DND-41 (cell line): Measurements from ENCODE around the gene SYT5.
"Not testable (repeated sequence)": the region's sequence is repeated elsewhere in the genome, so short reads cannot be mapped to it uniquely, and the experiment has no call there.

Source experiments
- EZH2 ChIP-seq: IDR thresholded peaks from 3 replicates; pipeline ENCODE4 v1.6.1; 2012; ENCODE audit warnings: borderline replicate concordance, low read depth, mild to moderate bottlenecking, moderate library complexity, low read length, inconsistent platforms; ENCODE audit not compliant: severe bottlenecking
- TF ChIP-seq, protein P1 (sequence below): IDR thresholded peaks from 2 replicates; pipeline ENCODE4 v1.5.1; 2012; ENCODE audit warnings: borderline replicate concordance, low read length, moderate library complexity, mild to moderate bottlenecking; ENCODE audit not compliant: poor library complexity, severe bottlenecking; ENCODE audit errors: extremely low read depth

- TF ChIP-seq, protein P1, sequence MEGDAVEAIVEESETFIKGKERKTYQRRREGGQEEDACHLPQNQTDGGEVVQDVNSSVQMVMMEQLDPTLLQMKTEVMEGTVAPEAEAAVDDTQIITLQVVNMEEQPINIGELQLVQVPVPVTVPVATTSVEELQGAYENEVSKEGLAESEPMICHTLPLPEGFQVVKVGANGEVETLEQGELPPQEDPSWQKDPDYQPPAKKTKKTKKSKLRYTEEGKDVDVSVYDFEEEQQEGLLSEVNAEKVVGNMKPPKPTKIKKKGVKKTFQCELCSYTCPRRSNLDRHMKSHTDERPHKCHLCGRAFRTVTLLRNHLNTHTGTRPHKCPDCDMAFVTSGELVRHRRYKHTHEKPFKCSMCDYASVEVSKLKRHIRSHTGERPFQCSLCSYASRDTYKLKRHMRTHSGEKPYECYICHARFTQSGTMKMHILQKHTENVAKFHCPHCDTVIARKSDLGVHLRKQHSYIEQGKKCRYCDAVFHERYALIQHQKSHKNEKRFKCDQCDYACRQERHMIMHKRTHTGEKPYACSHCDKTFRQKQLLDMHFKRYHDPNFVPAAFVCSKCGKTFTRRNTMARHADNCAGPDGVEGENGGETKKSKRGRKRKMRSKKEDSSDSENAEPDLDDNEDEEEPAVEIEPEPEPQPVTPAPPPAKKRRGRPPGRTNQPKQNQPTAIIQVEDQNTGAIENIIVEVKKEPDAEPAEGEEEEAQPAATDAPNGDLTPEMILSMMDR: not testable (repeated sequence)
- TF ChIP-seq EZH2: not testable (repeated sequence)
These were observed 24.3 kb downstream of the SYT5 start for GRCh38 chr19:55155784-55156183.
